Smooth muscle cell (in vitro differentiated cells): ENCODE data around the gene FGD4. TPM values are rescaled to one million over a fixed set of nuclear protein-coding genes. Genes with fewer than 3 reads are reported as not detected.
A peak's percentile ranks its signal among the peaks of the same experiment; 100 is the strongest.

Experiments used
- DNase-seq: peaks from one replicate; lab custom pipeline; 2025; ENCODE audit not compliant: unreplicated experiment; lab: John Stamatoyannopoulos, UW
- H2AFZ ChIP-seq: fragments of 200-600 bp; sonication (generic); 2 replicates; pipeline ENCODE4 v1.6.0; 2016; ENCODE audit warnings: antibody characterized with exemption, low read depth, mild to moderate bottlenecking
- H3F3A ChIP-seq: fragments of 200-600 bp; sonication (generic); 2 replicates; pipeline ENCODE4 v1.6.0; 2017; ENCODE audit warnings: antibody characterized with exemption, low read depth
- H3K27ac ChIP-seq: fragments of 200-600 bp; sonication (generic); 2 replicates; pipeline ENCODE4 v1.5.1; 2016; ENCODE audit warnings: low read depth, mild to moderate bottlenecking
- H3K27me3 ChIP-seq: fragments of 200-600 bp; sonication (generic); 2 replicates; pipeline ENCODE4 v1.6.1; 2016; ENCODE audit warnings: low read depth, mild to moderate bottlenecking
- H3K36me3 ChIP-seq: fragments of 200-600 bp; sonication (generic); 2 replicates; pipeline ENCODE4 v1.5.1; 2016; ENCODE audit warnings: low read depth
- H3K4me1 ChIP-seq: fragments of 200-600 bp; sonication (generic); 2 replicates; pipeline ENCODE4 v1.5.1; 2016; ENCODE audit warnings: low read depth
- H3K4me2 ChIP-seq: fragments of 200-600 bp; sonication (generic); 2 replicates; pipeline ENCODE4 v1.6.0; 2016; ENCODE audit warnings: mild to moderate bottlenecking
- H3K4me3 ChIP-seq: fragments of 200-600 bp; sonication (generic); 2 replicates; pipeline ENCODE4 v1.5.1; 2016; ENCODE audit warnings: mild to moderate bottlenecking
- H3K79me2 ChIP-seq: fragments of 200-600 bp; sonication (generic); 2 replicates; pipeline ENCODE4 v1.6.0; 2016; ENCODE audit warnings: low read depth, mild to moderate bottlenecking
- H3K9ac ChIP-seq: fragments of 200-600 bp; sonication (generic); 2 replicates; pipeline ENCODE4 v1.6.0; 2016; ENCODE audit warnings: low read depth
- H3K9me3 ChIP-seq: fragments of 200-600 bp; sonication (generic); replicated peaks from 2 replicates; pipeline ENCODE4 v1.5.1; 2016; ENCODE audit warnings: low read depth
- H4K20me1 ChIP-seq: fragments of 200-600 bp; sonication (generic); 2 replicates; pipeline ENCODE4 v1.6.0; 2016; ENCODE audit warnings: low read depth
- CTCF ChIP-seq: fragments of 200-600 bp; sonication (generic); IDR thresholded peaks from 2 replicates; pipeline ENCODE4 v1.5.1; 2017; ENCODE audit warnings: borderline replicate concordance, mild to moderate bottlenecking, antibody characterized with exemption; ENCODE audit not compliant: insufficient read depth, poor library complexity, severe bottlenecking
- WGBS: methylation state at CpG from one replicate; pipeline ENCODE4 v1.1.7; 2016; ENCODE audit warnings: low lambda C conversion rate; 5-methylcytosine and 5-hydroxymethylcytosine counted together
- polyA plus RNA-seq: library from polyadenylated mRNA; unstranded; fragments of >200 nt; fragmentation: Nextera tagmentation; extraction: Ambion mirVana; gene quantifications from 2 replicates; pipeline ENCODE4 v1.2.1, GENCODE V29; 2016
- total RNA-seq: library from RNA; depleted of rRNA; stranded (reverse); fragments of >200 nt; gene quantifications from 2 replicates; pipeline ENCODE4 v1.2.3, GENCODE V29; 2014

The FGD4 gene
- total and polyA plus RNA-seq, 2 experiments from 2014 or later = 0.42 to 5.8 TPM

- 81% methylated on average over 1 of the region's 1 CpG for WGBS
- no peak overlapping the region for H3K4me3 ChIP-seq
- H3K9me3 ChIP-seq = no peaks in the 10 kb centered on the region
- H3K27me3 ChIP-seq = no peaks in the 10 kb centered on the region
- H3K4me2 ChIP-seq = no peak overlapping the region
- TF ChIP-seq CTCF = no peak
- H3K9ac ChIP-seq = no peak overlapping the region
- H4K20me1 ChIP-seq = no peaks in the 10 kb centered on the region
- H3K79me2 ChIP-seq = no peaks in the 10 kb centered on the region
- H3K36me3 ChIP-seq = no peaks in the 10 kb centered on the region
- H3K4me1 ChIP-seq = peaks cover 33% of the 10 kb centered on the region
- DNase-seq = no peak
- H3K27ac ChIP-seq = no peak overlapping the region
- no peak overlapping the region for H2AFZ ChIP-seq
- no peaks in the 10 kb centered on the region for H3F3A ChIP-seq
Observed at GRCh38 chr12:32450768-32451167, 51.4 kb downstream of the FGD4 start.

GRCh38 chr12:32451816-32452215 is 52.5 kb downstream of the FGD4 start:
- H3K9ac ChIP-seq = no peak overlapping the region
- H3K27ac ChIP-seq = no peak overlapping the region
- H3K4me1 ChIP-seq = peaks cover 33% of the 10 kb centered on the region
- TF ChIP-seq CTCF = no peak
- no peaks in the 10 kb centered on the region for H3K27me3 ChIP-seq
- H2AFZ ChIP-seq = no peak overlapping the region
- no peaks in the 10 kb centered on the region for H3K36me3 ChIP-seq
- no peak for DNase-seq
- H4K20me1 ChIP-seq = no peaks in the 10 kb centered on the region
- WGBS = 91% methylated on average over 5 of the region's 5 CpGs
- no peaks in the 10 kb centered on the region for H3K9me3 ChIP-seq
- no peak overlapping the region for H3K4me3 ChIP-seq
- H3K79me2 ChIP-seq = no peaks in the 10 kb centered on the region
- H3F3A ChIP-seq = no peaks in the 10 kb centered on the region
- H3K4me2 ChIP-seq = no peak overlapping the region

- Histone ChIP-seq H2AFZ (no peak overlapping the region), H3K4me3 (no peak overlapping the region), H3K9ac (no peak overlapping the region), H3K27me3 (no peaks in the 10 kb centered on the region), H3F3A (no peaks in the 10 kb centered on the region), H3K4me2 (peak overlapping the region; percentile 28), H3K36me3 (no peaks in the 10 kb centered on the region), H3K4me1 (peaks cover 41% of the 10 kb centered on the region), H3K9me3 (no peaks in the 10 kb centered on the region), H4K20me1 (no peaks in the 10 kb centered on the region), H3K27ac (peak overlapping the region; percentile 30), H3K79me2 (no peaks in the 10 kb centered on the region)
- no peak for TF ChIP-seq CTCF
- no peak for DNase-seq
- 1% methylated on average over 3 of the region's 3 CpGs for whole genome bisulfite sequencing
Observed at GRCh38 chr12:32454075-32454474, 54.7 kb downstream of the FGD4 start.

GRCh38 chr12:32454866-32455265 is 55.5 kb downstream of the FGD4 start:
- Histone ChIP-seq H3K4me1 (peaks cover 41% of the 10 kb centered on the region), H4K20me1 (no peaks in the 10 kb centered on the region), H2AFZ (no peak overlapping the region), H3K36me3 (no peaks in the 10 kb centered on the region), H3K4me2 (no peak overlapping the region), H3K27ac (no peak overlapping the region), H3K9me3 (no peaks in the 10 kb centered on the region), H3K4me3 (no peak overlapping the region), H3K9ac (no peak overlapping the region), H3K27me3 (no peaks in the 10 kb centered on the region), H3F3A (no peaks in the 10 kb centered on the region), H3K79me2 (no peaks in the 10 kb centered on the region)
- TF ChIP-seq CTCF = no peak
- no peak for DNase-seq
- 12% methylated on average over 1 of the region's 1 CpG for WGBS
